AG10803 (cell line): ENCODE data around the gene JUND.

Source experiments
- DNase-seq: peaks from one replicate; pipeline ENCODE4 v3.0.0; 2010; ENCODE audit warnings: low read depth
- H3K4me3 ChIP-seq: 2 replicates; pipeline ENCODE4 v1.5.1; 2011; ENCODE audit warnings: mild to moderate bottlenecking, low read length, control low read depth
- CTCF ChIP-seq: conservative IDR thresholded peaks from 2 replicates; pipeline ENCODE4 v1.5.1; 2011; ENCODE audit warnings: mild to moderate bottlenecking, low read length, control low read depth, inconsistent platforms

JUND gene

GRCh38 chr19:18293642-18294466 is 12.4 kb upstream of the JUND start:
- no peak overlapping the region; the same call in 1 of the 2 replicates for H3K4me3 ChIP-seq
- no peak for TF ChIP-seq CTCF

GRCh38 chr19:18292810-18293641 is 11.6 kb upstream of the JUND start:
- H3K4me3 ChIP-seq: peak overlapping the region; percentile 73
- DNase-seq: peak; percentile 69
- TF ChIP-seq CTCF: no peak; the same call in 1 of the 2 replicates

More at GRCh38 chr19:18293642-18294466, 12.4 kb upstream of the JUND start:
- DNase-seq: no peak

GRCh38 chr19:18292462-18292809 is 11.0 kb upstream of the JUND start:
- TF ChIP-seq CTCF: no peak
- DNase-seq: no peak
- peak overlapping the region; percentile 73 for H3K4me3 ChIP-seq

GRCh38 chr19:18291590-18292461 is 10.4 kb upstream of the JUND start:
- peak overlapping the region; percentile 73 for H3K4me3 ChIP-seq
- TF ChIP-seq CTCF: no peak
- peak; percentile 73 for DNase-seq

GRCh38 chr19:18291019-18291524 is 9.7 kb upstream of the JUND start:
- TF ChIP-seq CTCF: no peak
- DNase-seq: no peak
- peak overlapping the region; percentile 73 for H3K4me3 ChIP-seq

GRCh38 chr19:18290302-18291018 is 9.0 kb upstream of the JUND start:
- no peak for DNase-seq
- H3K4me3 ChIP-seq: no peak overlapping the region
- no peak for TF ChIP-seq CTCF
